Activated naive CD4-positive, alpha-beta T cell treated with anti-CD3 and anti-CD28 coated beads, Interleukin-2, amount 50 U/mL, for 16 hours (primary cell): Measurements from ENCODE around the gene RIPOR3.
"Not testable (repeated sequence)": the region's sequence is repeated elsewhere in the genome, so short reads cannot be mapped to it uniquely, and the experiment has no call there.

Experiments
- DNase-seq: peaks from one replicate; pipeline ENCODE4 v3.0.0-alpha.2; 2020

Gene RIPOR3

GRCh38 chr20:50704514-50704913 lies 13.2 kb upstream of the RIPOR3 start:
- no peak for DNase-seq

GRCh38 chr20:50703651-50704438 lies 12.5 kb upstream of the RIPOR3 start:
- not testable (repeated sequence) for DNase-seq

- no peak for DNase-seq
Observed at GRCh38 chr20:50701041-50701963, 10.0 kb upstream of the RIPOR3 start.

GRCh38 chr20:50699688-50700087 lies 8.3 kb upstream of the RIPOR3 start:
- no peak for DNase-seq

DNA sequence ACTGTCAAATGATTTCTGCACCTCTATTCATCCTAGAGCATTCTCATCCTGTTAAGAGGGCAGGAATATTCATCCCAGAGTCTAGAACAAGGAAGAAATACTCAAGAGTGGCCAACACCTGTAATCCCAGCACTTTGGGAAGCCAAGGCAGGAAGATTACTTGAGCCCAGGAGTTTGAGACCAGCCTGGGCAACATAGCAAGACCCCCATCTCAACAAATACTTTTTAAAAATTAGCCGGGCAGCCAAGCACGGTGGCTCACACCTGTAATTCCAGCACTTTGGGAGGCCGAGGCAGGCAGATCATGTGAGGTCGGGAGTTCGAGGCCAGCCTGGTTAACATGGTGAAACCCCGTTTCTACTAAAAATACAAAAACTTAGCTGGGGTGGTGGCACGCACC lies 6.9 kb upstream of the RIPOR3 start:
- not testable (repeated sequence) for DNase-seq

GRCh38 chr20:50695135-50695872 lies 4.0 kb upstream of the RIPOR3 start:
- DNase-seq: no peak

GRCh38 chr20:50694379-50695134 lies 3.2 kb upstream of the RIPOR3 start:
- DNase-seq: no peak

GRCh38 chr20:50693001-50693400 lies 1.7 kb upstream of the RIPOR3 start:
- DNase-seq: no peak

DNA sequence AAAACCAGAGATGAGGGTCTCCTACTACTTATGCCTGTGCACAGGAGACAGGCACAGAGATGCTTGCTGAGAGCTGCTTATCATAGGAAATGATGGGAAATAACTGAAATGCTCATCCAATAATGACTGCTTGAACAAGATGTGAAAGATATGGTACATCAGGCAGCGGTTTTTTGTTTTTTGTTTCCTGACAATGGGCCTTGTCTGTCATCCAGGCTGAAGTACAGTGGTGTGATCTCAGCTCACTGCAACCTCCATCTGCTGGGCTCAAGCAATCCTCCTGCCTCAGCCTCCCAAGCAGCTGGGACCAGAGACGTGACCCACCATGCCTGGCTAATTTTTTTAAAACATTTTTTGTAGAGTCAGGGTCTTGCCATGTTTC lies 1.2 kb upstream of the RIPOR3 start:
- DNase-seq: no peak

DNA sequence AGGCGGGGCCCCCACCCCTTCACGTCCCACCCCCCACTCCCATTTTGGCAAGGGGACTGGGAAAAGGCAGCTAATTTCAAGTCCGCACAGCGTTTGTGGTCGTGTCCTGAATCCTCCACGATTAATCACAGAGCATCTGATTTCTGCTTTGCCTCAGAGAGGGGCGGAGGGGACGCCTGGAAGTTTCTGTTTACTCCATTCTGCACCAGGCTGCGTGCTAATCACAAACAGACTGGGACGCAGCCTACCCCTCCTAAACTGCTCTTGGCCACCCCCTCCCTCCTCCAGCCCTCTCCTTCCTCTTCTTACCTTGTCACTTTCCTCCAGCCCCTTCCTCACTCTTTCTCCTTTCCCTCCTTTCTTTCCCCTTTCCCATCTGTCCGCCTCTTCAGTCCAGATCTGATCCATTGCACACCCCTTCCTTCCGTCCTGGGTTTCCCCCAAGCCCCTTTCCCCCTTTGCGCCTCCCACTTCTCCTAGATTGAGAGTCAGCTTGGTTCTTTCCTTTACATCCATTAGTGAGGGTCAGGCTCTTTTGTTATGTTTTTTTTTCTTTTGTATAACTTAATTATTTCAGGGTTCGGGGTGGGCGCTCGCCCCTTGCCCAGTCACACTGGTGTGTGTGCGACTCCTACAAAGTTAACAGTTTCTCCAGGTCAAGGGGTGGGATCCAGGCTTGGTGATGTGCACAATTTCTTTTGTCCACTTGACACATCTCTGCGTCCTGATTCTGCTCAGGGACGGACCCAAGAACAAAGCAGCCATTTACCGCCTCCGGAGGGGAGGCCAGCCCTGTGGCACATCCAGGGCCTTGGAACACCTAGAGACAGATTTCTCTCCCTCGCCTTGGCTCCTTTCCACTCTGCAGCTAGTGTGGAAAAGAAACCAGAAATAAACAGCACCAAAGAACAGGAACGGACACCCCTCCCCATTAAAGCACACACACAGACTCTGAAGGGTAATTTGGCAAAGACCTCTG lies 520 bp upstream of the RIPOR3 start:
- no peak for DNase-seq

DNA sequence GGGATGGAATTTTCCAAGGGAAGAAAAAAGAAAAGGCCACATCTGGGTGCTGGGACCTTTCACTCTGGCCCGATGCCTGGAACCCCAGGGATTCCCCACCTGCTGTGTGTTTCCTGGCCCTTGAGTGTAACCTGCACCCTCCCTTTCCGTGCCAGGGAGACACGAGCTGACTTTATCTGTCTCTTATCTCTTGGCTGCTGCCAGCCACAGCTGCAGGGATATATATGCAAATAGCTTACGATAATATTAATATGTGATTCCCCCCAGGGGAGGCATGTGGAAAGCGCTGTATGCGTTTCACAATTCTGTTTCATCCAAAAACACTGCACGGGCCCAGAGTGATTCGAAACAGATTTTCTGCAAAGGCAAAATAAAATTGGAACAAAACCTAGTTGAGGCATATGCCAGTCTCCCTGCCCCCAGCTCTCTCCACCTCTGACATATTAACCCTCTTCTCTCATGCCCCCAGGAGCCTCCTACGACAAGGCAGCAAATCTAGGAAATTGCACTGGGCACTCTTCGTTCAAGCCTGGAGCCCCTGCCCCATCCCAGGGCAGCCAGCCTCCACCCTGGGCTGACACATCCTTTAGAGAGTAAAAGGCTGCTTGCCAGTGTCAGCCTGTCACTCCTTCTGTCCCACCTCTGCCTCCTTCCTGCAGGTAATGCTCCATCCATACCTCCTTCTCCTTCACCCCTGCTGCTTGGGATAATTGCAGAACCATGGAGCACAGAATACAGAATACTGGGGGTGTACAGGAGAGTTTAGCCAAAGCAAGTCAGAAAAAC lies 1.3 kb downstream of the RIPOR3 start:
- DNase-seq: no peak

GRCh38 chr20:50688256-50688975 lies 2.9 kb downstream of the RIPOR3 start:
- no peak for DNase-seq

DNA sequence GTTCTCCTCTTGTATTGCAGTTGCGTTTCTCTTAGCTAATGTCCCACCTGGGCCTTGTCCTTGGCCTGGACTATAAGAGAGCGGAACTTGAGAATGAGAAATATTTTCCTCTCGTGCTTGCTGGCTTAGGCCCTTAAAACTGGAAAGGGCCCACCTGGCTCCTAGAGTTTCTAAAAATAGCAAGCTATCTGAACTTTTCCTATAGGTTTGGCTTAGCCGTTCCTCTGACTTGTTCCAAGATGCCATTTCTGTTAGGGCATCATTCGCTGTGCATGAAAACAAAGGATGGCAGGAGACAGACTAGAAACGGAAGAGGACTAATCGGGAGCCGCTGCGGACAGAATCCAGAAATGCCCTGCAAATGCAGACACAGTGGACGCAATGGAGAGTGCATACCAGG lies 4.5 kb downstream of the RIPOR3 start:
- no peak for DNase-seq

- DNase-seq: no peak
Observed at GRCh38 chr20:50683570-50683969, 7.8 kb downstream of the RIPOR3 start.

- DNase-seq: no peak
Observed at GRCh38 chr20:50682947-50683530, 8.3 kb downstream of the RIPOR3 start.

GRCh38 chr20:50682065-50682464 lies 9.3 kb downstream of the RIPOR3 start:
- no peak for DNase-seq

DNA sequence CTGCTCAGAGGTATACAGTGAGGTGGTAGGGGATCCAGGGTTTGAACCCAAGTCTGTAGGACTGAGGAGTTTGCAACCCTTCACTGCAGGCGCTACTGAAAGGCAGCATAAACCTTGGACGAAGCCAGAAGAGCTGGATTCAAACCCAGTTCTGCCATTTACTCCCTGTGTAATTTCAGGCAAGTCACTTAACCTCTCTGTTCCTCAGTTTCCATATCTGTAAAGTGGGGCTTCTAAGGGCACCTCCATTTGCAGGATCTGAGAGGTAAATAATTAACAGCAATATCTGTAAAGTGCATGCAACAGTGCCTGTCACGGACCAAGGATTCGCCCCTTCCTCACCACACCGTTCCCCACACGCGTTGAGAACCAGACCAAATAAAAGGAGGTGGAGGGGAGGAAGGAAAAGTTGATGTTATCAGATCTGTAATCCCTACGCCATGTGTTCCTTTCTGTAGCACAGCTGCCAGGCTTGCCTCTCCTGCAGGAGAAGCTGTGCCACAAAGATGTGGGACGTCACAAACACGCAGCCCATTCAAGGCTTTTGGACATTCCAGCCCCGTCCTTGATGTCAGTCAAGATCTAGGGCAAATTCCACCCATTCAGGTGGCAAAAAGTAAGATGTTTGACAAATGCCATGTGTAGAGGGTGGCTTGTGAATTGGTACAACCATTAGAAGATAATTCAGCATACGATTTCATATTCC lies 9.8 kb downstream of the RIPOR3 start:
- no peak for DNase-seq

- DNase-seq: no peak
Observed at GRCh38 chr20:50680105-50680960, 11.0 kb downstream of the RIPOR3 start.
